ENCODE data around the gene NMUR2. TPM values are rescaled to one million over a fixed set of nuclear protein-coding genes. Genes with fewer than 3 reads are reported as not detected.

NMUR2 gene
- total RNA-seq, 1 experiment from 2014 or later: not detected

DNA sequence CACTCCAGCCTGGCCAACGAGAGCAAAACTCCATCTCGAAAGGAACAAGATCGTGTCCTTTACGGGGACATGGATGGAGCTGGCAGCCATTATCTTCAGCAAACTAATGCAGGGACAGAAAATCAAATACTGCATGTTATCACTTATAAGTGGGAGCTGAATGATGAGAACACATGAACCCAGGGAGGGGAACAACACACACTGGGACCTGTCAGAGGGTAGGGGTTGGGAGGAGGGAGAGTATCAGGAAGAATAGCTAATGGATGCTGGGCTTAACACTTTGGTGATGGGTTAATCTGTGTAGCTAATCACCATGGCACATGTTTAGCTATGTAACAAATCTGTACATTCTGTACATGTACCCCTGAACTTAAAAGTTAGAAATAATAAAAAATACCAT is 40.9 kb downstream of the NMUR2 start:
- Histone ChIP-seq H3K79me2 (ENCODE audit: low read depth) (no peaks in the 10 kb centered on the region), H3K9me2 (ENCODE audit: insufficient read depth) (no peaks in the 10 kb centered on the region), H3F3A (ENCODE audit: insufficient read depth, low read depth) (no peaks in the 10 kb centered on the region), H4K20me1 (ENCODE audit: insufficient read depth) (no peaks in the 10 kb centered on the region), H3K9me3 (ENCODE audit: insufficient read depth, low read depth) (no peaks in the 10 kb centered on the region), H3K4me1 (replicated peaks; ENCODE audit: insufficient read depth) (no peaks in the 10 kb centered on the region), H3K27ac (no peak overlapping the region), H3K4me3 (no peak overlapping the region), H3K27me3 (ENCODE audit: insufficient read depth, low read depth) (no peaks in the 10 kb centered on the region), H2AFZ (no peak overlapping the region), H3K4me2 (no peak overlapping the region), H3K36me3 (ENCODE audit: low read depth) (no peaks in the 10 kb centered on the region)
- no TSS peak for BruUV-seq (replicated peaks)
- POLR2A ChIA-PET (ENCODE audit: unreplicated experiment): no interaction called here
- TF ChIP-seq, protein P1, sequence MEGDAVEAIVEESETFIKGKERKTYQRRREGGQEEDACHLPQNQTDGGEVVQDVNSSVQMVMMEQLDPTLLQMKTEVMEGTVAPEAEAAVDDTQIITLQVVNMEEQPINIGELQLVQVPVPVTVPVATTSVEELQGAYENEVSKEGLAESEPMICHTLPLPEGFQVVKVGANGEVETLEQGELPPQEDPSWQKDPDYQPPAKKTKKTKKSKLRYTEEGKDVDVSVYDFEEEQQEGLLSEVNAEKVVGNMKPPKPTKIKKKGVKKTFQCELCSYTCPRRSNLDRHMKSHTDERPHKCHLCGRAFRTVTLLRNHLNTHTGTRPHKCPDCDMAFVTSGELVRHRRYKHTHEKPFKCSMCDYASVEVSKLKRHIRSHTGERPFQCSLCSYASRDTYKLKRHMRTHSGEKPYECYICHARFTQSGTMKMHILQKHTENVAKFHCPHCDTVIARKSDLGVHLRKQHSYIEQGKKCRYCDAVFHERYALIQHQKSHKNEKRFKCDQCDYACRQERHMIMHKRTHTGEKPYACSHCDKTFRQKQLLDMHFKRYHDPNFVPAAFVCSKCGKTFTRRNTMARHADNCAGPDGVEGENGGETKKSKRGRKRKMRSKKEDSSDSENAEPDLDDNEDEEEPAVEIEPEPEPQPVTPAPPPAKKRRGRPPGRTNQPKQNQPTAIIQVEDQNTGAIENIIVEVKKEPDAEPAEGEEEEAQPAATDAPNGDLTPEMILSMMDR (conservative IDR thresholded peaks at IDR 0.05): no peak
- TF ChIP-seq EZH2 (IDR thresholded peaks at IDR 0.05; ENCODE audit: low read depth): no peak
- intact Hi-C loops (cut with micrococcal nuclease; ENCODE audit: unreplicated experiment): no loop called here
- CTCF ChIA-PET: no interaction called here
- no peak for DNase-seq

DNA sequence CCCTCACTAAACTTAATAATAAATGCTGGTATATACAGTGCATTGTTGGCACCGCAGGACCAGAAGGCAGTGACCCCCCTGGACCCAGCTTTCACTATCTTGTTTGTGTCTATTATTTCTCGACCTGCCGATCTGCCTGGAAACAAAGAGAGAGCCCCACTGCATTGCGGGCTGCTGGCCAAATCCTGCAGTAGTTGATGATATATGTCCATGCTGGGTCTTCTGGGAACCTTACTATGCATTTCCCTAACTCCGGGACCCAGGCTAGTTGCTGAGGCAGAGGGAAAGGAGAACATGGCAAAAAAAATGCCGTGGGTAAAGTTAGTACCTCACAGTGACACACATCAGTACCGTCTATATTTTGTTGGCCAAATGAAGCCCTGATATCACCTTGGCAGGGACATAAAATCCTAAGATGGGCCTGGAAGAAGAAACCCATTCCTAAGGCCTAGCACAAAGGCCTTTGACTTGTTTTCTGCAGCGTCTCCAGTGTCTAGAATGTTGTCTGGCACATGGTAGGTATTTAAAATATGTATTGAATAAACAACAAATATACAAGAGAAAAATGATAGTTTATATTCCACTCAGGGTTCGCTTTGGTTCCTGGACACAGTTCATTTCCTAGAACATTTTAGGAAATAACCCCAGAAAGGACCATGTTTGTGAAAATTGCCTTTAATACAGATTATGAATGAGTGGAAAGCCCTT is 46.1 kb downstream of the NMUR2 start:
- Histone ChIP-seq H4K20me1 (ENCODE audit: insufficient read depth) (no peaks in the 10 kb centered on the region), H3F3A (ENCODE audit: insufficient read depth, low read depth) (no peaks in the 10 kb centered on the region), H3K4me2 (no peak overlapping the region), H3K27me3 (ENCODE audit: insufficient read depth, low read depth) (no peaks in the 10 kb centered on the region), H3K9me3 (ENCODE audit: insufficient read depth, low read depth) (no peaks in the 10 kb centered on the region), H3K36me3 (ENCODE audit: low read depth) (no peaks in the 10 kb centered on the region), H3K27ac (no peak overlapping the region), H3K79me2 (ENCODE audit: low read depth) (no peaks in the 10 kb centered on the region), H3K9me2 (ENCODE audit: insufficient read depth) (no peaks in the 10 kb centered on the region), H3K4me3 (no peak overlapping the region), H3K4me1 (replicated peaks; ENCODE audit: insufficient read depth) (no peaks in the 10 kb centered on the region), H2AFZ (no peak overlapping the region)
- DNase-seq: no peak
- BruUV-seq (replicated peaks): no TSS peak
- intact Hi-C loops (cut with micrococcal nuclease; ENCODE audit: unreplicated experiment): no loop called here
- TF ChIP-seq, protein P1 (conservative IDR thresholded peaks at IDR 0.05): no peak
- TF ChIP-seq EZH2 (IDR thresholded peaks at IDR 0.05; ENCODE audit: low read depth): no peak
- POLR2A ChIA-PET (ENCODE audit: unreplicated experiment): no interaction called here
- CTCF ChIA-PET: no interaction called here

DNA sequence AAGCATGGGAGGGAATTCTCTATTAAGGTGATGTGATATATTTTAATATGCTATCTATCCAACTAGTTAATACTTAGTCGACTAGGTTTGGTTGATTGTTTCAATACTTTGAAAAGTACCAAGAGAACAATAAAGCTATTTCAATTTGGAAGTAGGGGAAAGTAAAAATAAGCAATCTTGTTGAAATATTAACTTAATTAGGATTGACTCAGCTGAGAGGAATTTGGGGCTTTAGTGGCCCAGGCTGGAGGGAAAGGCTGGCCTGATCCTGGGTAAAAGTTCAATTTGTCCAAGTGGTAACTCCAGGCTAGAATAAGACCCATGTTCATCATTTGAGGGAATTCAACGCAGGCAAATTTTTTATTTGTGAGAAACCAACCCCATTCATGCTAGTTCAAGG is 48.6 kb downstream of the NMUR2 start:
- Histone ChIP-seq H4K20me1 (ENCODE audit: insufficient read depth) (no peaks in the 10 kb centered on the region), H3K4me1 (replicated peaks; ENCODE audit: insufficient read depth) (no peaks in the 10 kb centered on the region), H3K27me3 (ENCODE audit: insufficient read depth, low read depth) (no peaks in the 10 kb centered on the region), H3F3A (ENCODE audit: insufficient read depth, low read depth) (no peaks in the 10 kb centered on the region), H2AFZ (no peak overlapping the region), H3K27ac (no peak overlapping the region), H3K9me3 (ENCODE audit: insufficient read depth, low read depth) (no peaks in the 10 kb centered on the region), H3K79me2 (ENCODE audit: low read depth) (no peaks in the 10 kb centered on the region), H3K4me3 (no peak overlapping the region), H3K4me2 (no peak overlapping the region), H3K9me2 (ENCODE audit: insufficient read depth) (no peaks in the 10 kb centered on the region), H3K36me3 (ENCODE audit: low read depth) (no peaks in the 10 kb centered on the region)
- intact Hi-C loops (cut with micrococcal nuclease; ENCODE audit: unreplicated experiment): no loop called here
- no peak for TF ChIP-seq EZH2 (IDR thresholded peaks at IDR 0.05; ENCODE audit: low read depth)
- CTCF ChIA-PET: no interaction called here
- DNase-seq: no peak
- POLR2A ChIA-PET (ENCODE audit: unreplicated experiment): no interaction called here
- BruUV-seq (replicated peaks): no TSS peak

DNA sequence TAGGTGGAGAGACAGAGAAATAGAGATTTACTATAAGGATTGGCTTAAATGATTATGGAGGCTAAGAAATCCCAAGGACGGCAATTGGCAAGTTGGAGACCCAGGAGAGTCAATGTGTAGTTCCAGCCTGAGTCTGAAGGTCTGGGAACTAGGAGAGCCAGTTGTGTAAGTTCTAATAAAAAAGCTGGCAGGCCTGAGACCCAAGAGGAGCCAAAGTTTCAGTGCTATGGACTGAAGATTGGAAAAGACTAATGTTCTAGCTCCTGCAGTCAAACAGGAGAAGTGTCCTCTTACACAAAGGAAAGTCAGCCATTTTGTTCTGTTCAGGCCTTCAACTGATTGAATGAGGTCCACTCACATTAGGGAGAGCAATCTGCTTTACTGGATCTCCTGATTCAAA is 50.0 kb downstream of the NMUR2 start:
- no peak overlapping the region for H3K27ac ChIP-seq
- BruUV-seq (replicated peaks): no TSS peak
- no peaks in the 10 kb centered on the region for H3K79me2 ChIP-seq (ENCODE audit: low read depth)
- H3K27me3 ChIP-seq (ENCODE audit: insufficient read depth, low read depth): no peaks in the 10 kb centered on the region
- no peak for DNase-seq
- H3K9me2 ChIP-seq (ENCODE audit: insufficient read depth): no peaks in the 10 kb centered on the region
- H3K9me3 ChIP-seq (ENCODE audit: insufficient read depth, low read depth): no peaks in the 10 kb centered on the region
- intact Hi-C loops (cut with micrococcal nuclease; ENCODE audit: unreplicated experiment): no loop called here
- no peak overlapping the region for H2AFZ ChIP-seq
- no peak for TF ChIP-seq EZH2 (IDR thresholded peaks at IDR 0.05; ENCODE audit: low read depth)
- TF ChIP-seq, protein P1 (conservative IDR thresholded peaks at IDR 0.05): no peak
- ChIA-PET CTCF (no interaction called here), POLR2A (ENCODE audit: unreplicated experiment) (no interaction called here)
- no peaks in the 10 kb centered on the region for H3K4me1 ChIP-seq (replicated peaks; ENCODE audit: insufficient read depth)
- H3K4me2 ChIP-seq: no peak overlapping the region
- H3F3A ChIP-seq (ENCODE audit: insufficient read depth, low read depth): no peaks in the 10 kb centered on the region
- H4K20me1 ChIP-seq (ENCODE audit: insufficient read depth): no peaks in the 10 kb centered on the region
- H3K4me3 ChIP-seq: no peak overlapping the region
- no peaks in the 10 kb centered on the region for H3K36me3 ChIP-seq (ENCODE audit: low read depth)
